ENCODE results near the gene ISG15.

GRCh38 chr1:1013922-1014648 lies 788 bp downstream of the ISG15 start:
- TF ChIP-seq FOXP2 (optimal IDR thresholded peaks at IDR 0.05; ENCODE audit: control extremely low read depth, extremely low read length, insufficient read depth) (no peak), POLR2AphosphoS5 (IDR thresholded peaks at IDR 0.05; ENCODE audit: borderline replicate concordance, low read depth, low read length) (no peak), EZH2 (IDR thresholded peaks at IDR 0.05) (no peak)
